Progenitor cell of endocrine pancreas (in vitro differentiated cells): Measurements from ENCODE around the gene FADS1. TPM values are rescaled to one million over a fixed set of nuclear protein-coding genes. Genes with fewer than 3 reads are reported as not detected.

Experiments
- DNase-seq: peaks from one replicate; pipeline ENCODE4 v3.0.0; 2021; ENCODE audit warnings: low spot score; ENCODE audit not compliant: unreplicated experiment
- H3K27ac Mint-ChIP-seq: 2 replicates; pipeline ENCODE4 v1.8.0; 2021; ENCODE audit warnings: mild to moderate bottlenecking, moderate library complexity, mixed read lengths
- H3K27me3 Mint-ChIP-seq: 2 replicates; pipeline ENCODE4 v1.8.0; 2021; ENCODE audit warnings: mixed read lengths
- H3K36me3 Mint-ChIP-seq: 2 replicates; pipeline ENCODE4 v1.8.0; 2022; ENCODE audit warnings: mixed read lengths; ENCODE audit not compliant: insufficient read depth
- H3K4me1 Mint-ChIP-seq: 2 replicates; pipeline ENCODE4 v1.8.0; 2021; ENCODE audit warnings: low read depth, mixed read lengths
- H3K4me3 Mint-ChIP-seq: 2 replicates; pipeline ENCODE4 v1.8.0; 2021; ENCODE audit warnings: low read depth, mild to moderate bottlenecking, moderate library complexity, mixed read lengths
- H3K9me3 Mint-ChIP-seq: 2 replicates; pipeline ENCODE4 v1.8.0; 2021; ENCODE audit warnings: low read depth, mixed read lengths
- CTCF ChIP-seq: fragments of 200-600 bp; sonication (generic); IDR thresholded peaks from one replicate; pipeline ENCODE4 v1.5.0; 2021; ENCODE audit warnings: antibody characterized with exemption, mild to moderate bottlenecking; ENCODE audit not compliant: unreplicated experiment
- long read RNA-seq: library from polyadenylated mRNA; unstranded; transcript quantifications from one replicate; pipeline ENCODE4 v2.0.0, GENCODE V29; 2020
- total RNA-seq: library from RNA; stranded (reverse); gene quantifications from 2 replicates; pipeline ENCODE4 v1.2.1, GENCODE V29; 2021

The FADS1 gene
- 114 and 121 TPM in 2 replicates for total RNA-seq
- long read RNA-seq, full-length matches to known transcripts, result 163 of 211 reads
- long read RNA-seq, partial matches to known transcripts, result 13 of 211 reads
- long read RNA-seq, other reads (novel, unspliced or antisense), result 35 of 211 reads

DNA sequence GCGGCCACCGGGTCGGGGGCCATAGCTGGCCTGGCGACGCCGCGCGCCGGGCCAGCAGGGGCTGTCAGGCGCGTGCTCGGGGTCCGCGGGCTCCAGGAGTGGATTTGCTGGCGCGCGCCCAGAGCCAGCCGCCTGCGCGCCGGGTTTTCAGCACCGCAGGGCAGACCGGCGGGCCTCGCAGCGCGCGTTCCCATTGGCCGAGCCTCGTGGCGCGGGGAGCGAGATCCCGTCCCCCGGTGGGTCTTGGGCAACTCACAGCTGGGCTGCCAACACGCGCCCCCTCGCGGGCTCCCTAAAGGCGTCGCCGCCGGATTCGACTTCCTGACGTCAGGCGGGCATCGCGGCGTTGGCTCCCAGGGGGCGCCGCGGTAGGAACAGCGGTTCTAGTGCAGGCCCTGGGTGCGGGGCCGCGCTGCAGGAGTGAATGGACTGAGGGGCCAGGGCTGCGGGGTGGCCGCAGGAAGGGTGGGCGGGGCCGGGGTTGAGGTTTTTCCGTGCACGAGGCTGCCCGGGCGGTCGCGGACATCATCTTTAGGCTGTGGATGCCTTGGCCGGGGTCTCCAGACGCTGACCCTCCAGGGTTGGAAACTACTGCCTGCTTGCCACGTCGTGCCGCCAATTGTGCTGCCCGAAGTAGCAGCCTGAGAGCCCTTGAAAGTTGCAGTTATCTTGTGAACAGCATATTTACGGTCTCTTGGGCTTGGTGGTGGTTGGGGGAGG is at the start of gene FADS1:
TSS of gene FADS1 (minus strand) at position 268 of the 720 bp plus-strand sequence. CDS start at position 194, 74 bp downstream.
- DNase-seq, result peak; percentile 97
- peaks cover 15% of the 10 kb centered on the region for H3K36me3 Mint-ChIP-seq
- no peaks in the 10 kb centered on the region for H3K27me3 Mint-ChIP-seq
- H3K4me1 Mint-ChIP-seq, result peaks cover 13% of the 10 kb centered on the region
- peak within 1 kb of the TSS; percentile 97 for H3K4me3 Mint-ChIP-seq
- TF ChIP-seq CTCF, result peak; percentile 70
- peak within 1 kb of the TSS; percentile 98 for H3K27ac Mint-ChIP-seq
- H3K9me3 Mint-ChIP-seq, result no peaks in the 10 kb centered on the region

GRCh38 chr11:61866231-61866957 is 49.6 kb upstream of the FADS1 start:
- no peak for DNase-seq
- peaks cover 11% of the 10 kb centered on the region for H3K4me1 Mint-ChIP-seq
- no peak overlapping the region for H3K27ac Mint-ChIP-seq
- no peak for TF ChIP-seq CTCF
- H3K27me3 Mint-ChIP-seq, result peaks cover 3% of the 10 kb centered on the region
- H3K4me3 Mint-ChIP-seq, result no peak overlapping the region
- peaks cover 12% of the 10 kb centered on the region for H3K36me3 Mint-ChIP-seq
- no peaks in the 10 kb centered on the region for H3K9me3 Mint-ChIP-seq

- no peak overlapping the region for H3K4me3 Mint-ChIP-seq
- no peaks in the 10 kb centered on the region for H3K9me3 Mint-ChIP-seq
- H3K36me3 Mint-ChIP-seq, result peaks cover 15% of the 10 kb centered on the region
- peak overlapping the region; percentile 56 for H3K27ac Mint-ChIP-seq
- no peaks in the 10 kb centered on the region for H3K27me3 Mint-ChIP-seq
- no peak for TF ChIP-seq CTCF
- peaks cover 6% of the 10 kb centered on the region for H3K4me1 Mint-ChIP-seq
- DNase-seq, result no peak
Measured at GRCh38 chr11:61864814-61865775, 48.3 kb upstream of the FADS1 start.

DNA sequence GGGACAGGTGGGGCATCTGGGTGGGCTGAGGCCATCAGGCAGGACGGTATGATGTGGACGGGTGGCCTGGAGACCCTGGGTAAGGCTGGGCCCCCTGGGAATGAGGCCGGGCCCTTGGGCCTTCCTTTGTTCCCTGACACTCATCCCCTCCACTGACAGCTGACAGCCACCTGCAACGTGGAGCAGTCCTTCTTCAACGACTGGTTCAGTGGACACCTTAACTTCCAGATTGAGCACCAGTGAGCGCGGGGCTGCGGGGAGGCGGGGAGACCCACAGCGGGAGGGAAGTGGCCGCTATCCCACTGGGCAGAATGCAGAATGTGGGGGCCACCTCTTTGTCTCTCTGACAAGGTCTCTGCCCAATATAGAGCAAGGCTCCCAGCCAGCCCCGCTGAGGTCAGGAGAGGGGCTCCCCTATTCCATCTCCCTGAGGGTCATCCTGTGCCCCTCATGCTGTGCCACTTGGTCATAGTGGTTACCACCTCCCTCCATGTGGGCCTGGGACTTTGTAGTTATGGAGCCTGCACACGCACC is 46.8 kb upstream of the FADS1 start:
- TF ChIP-seq CTCF, result no peak
- no peak for DNase-seq
- Mint-ChIP-seq H3K36me3 (peaks cover 21% of the 10 kb centered on the region), H3K4me1 (no peaks in the 10 kb centered on the region), H3K9me3 (no peaks in the 10 kb centered on the region), H3K27me3 (no peaks in the 10 kb centered on the region), H3K27ac (no peak overlapping the region), H3K4me3 (no peak overlapping the region)
